Natural killer cell (primary cell): ENCODE measurements around the gene CUZD1. TPM values are rescaled to one million over a fixed set of nuclear protein-coding genes. Genes with fewer than 3 reads are reported as not detected.

ENCODE experiments used
- ATAC-seq, 3 donors: fragments of 150-1000 bp in 2 of 3; fragments of 200-7000 bp in 1 of 3; cut with Tn5 transposase; 1 replicate in 1 of 3; 2 replicates in 2 of 3; pipeline ENCODE4 v1.10.0; 2021; ENCODE audit warnings: mild to moderate bottlenecking in 2 of 3, moderate library complexity in 2 of 3
- DNase-seq, 2 donors: peaks; one replicate each; pipeline versions ENCODE4 v3.0.0 to v3.0.0-alpha.2; 2013 to 2021; ENCODE audit warnings: mixed read lengths in 1 of 2
- H3K27ac ChIP-seq: one replicate; pipeline ENCODE4 v1.5.1; 2013; ENCODE audit warnings: mild to moderate bottlenecking, low read length
- H3K27me3 ChIP-seq: one replicate; pipeline ENCODE4 v1.6.1; 2013; ENCODE audit warnings: low read length; ENCODE audit not compliant: control insufficient read depth, insufficient read depth
- H3K36me3 ChIP-seq: one replicate; pipeline ENCODE4 v1.6.1; 2013; ENCODE audit warnings: low read length; ENCODE audit not compliant: control insufficient read depth, insufficient read depth
- H3K4me1 ChIP-seq: one replicate; pipeline ENCODE4 v1.6.1; 2013; ENCODE audit warnings: low read length; ENCODE audit not compliant: control insufficient read depth, insufficient read depth
- H3K4me3 ChIP-seq: one replicate; pipeline ENCODE4 v1.5.1; 2013; ENCODE audit warnings: low read length
- H3K9me3 ChIP-seq: one replicate; pipeline ENCODE4 v1.6.1; 2013; ENCODE audit warnings: low read length; ENCODE audit not compliant: control insufficient read depth, insufficient read depth
- H3K27ac Mint-ChIP-seq, 2 donors: one replicate each; pipeline ENCODE4 v1.8.0; 2022; ENCODE audit warnings: mild to moderate bottlenecking in 2 of 2, mixed read lengths in 2 of 2, moderate library complexity in 1 of 2
- H3K27me3 Mint-ChIP-seq, 2 donors: one replicate each; pipeline ENCODE4 v1.8.0; 2022; ENCODE audit warnings: low read depth in 2 of 2, mixed read lengths in 2 of 2
- H3K36me3 Mint-ChIP-seq: one replicate; pipeline ENCODE4 v1.8.0; 2022; ENCODE audit warnings: mixed read lengths
- H3K4me1 Mint-ChIP-seq, 2 donors: one replicate each; pipeline ENCODE4 v1.8.0; 2022; ENCODE audit warnings: mixed read lengths in 2 of 2
- H3K4me3 Mint-ChIP-seq: one replicate; pipeline ENCODE4 v1.8.0; 2022; ENCODE audit warnings: mild to moderate bottlenecking, moderate library complexity, mixed read lengths
- H3K9me3 Mint-ChIP-seq, 2 donors: one replicate each; pipeline ENCODE4 v1.8.0; 2022; ENCODE audit warnings: mixed read lengths in 2 of 2
- CTCF ChIP-seq: fragments of 200-600 bp; IDR thresholded peaks from one replicate; pipeline ENCODE4 v1.8.0; 2022; ENCODE audit warnings: antibody characterized with exemption
- WGBS: methylation state at CpG from one replicate; pipeline ENCODE4 v1.1.7; 2013; ENCODE audit warnings: missing lambda C conversion rate; ENCODE audit not compliant: insufficient coverage; 5-methylcytosine and 5-hydroxymethylcytosine counted together
- intact Hi-C: fragments of 100-400 bp; cut with micrococcal nuclease; formaldehyde crosslinking; loops from one replicate; pipeline ENCODE4 v1.14.2; 2022
- total RNA-seq, 4 donors: library from RNA; stranded (reverse); fragments of 120-200 nt in 1 of 4; gene quantifications; one replicate each; pipeline versions ENCODE4 v1.2.3 to v1.2.4, GENCODE V29; 2013 to 2022

Gene CUZD1
- total RNA-seq: under 1 TPM; 0.61 to 0.78 (median 0.63) TPM
- 2.1 TPM for total RNA-seq (2013)

- Mint-ChIP-seq H3K4me3 (no peak within 1 kb of the TSS), H3K27me3 (no peaks in the 10 kb centered on the region), H3K4me1 (peaks cover 6% of the 10 kb centered on the region in 2 donors), H3K36me3 (peaks cover 10% of the 10 kb centered on the region), H3K27ac (no peak within 1 kb of the TSS), H3K9me3 (no peaks in the 10 kb centered on the region)
- H3K4me1 ChIP-seq: no peaks in the 10 kb centered on the region
- no peak within 1 kb of the TSS for H3K4me3 ChIP-seq
- H3K9me3 ChIP-seq: no peaks in the 10 kb centered on the region
- 93% methylated on average over 5 of the region's 5 CpGs for WGBS
- H3K27ac ChIP-seq: no peak within 1 kb of the TSS
- no peak for TF ChIP-seq CTCF
- H3K27me3 ChIP-seq: no peaks in the 10 kb centered on the region
- ATAC-seq (no peak), DNase-seq (no peak)
- peaks cover 6% of the 10 kb centered on the region for H3K36me3 ChIP-seq
- intact Hi-C loops: no loop called here
Measured at GRCh38 chr10:122845783-122846332, at the start of gene CUZD1. CUZD1 (minus strand) TSS chr10:122845857; CDS start chr10:122845843, 14 bp downstream.

GRCh38 chr10:122894261-122894944 lies 48.7 kb upstream of the CUZD1 start:
- Mint-ChIP-seq H3K36me3 (no peaks in the 10 kb centered on the region), H3K9me3 (no peaks in the 10 kb centered on the region), H3K27me3 (peaks cover 0 to 5% of the 10 kb centered on the region in 2 donors), H3K4me1 (no peaks in the 10 kb centered on the region), H3K4me3 (no peak overlapping the region), H3K27ac (no peak overlapping the region)
- DNase-seq: no peak
- WGBS: 90% methylated on average over 5 of the region's 5 CpGs
- Histone ChIP-seq H3K36me3 (no peaks in the 10 kb centered on the region), H3K4me3 (no peak overlapping the region), H3K4me1 (no peaks in the 10 kb centered on the region), H3K27me3 (no peaks in the 10 kb centered on the region), H3K27ac (no peak overlapping the region), H3K9me3 (no peaks in the 10 kb centered on the region)
- no peak for ATAC-seq
- TF ChIP-seq CTCF: no peak
- intact Hi-C loops: no loop called here

- ATAC-seq (no peak), DNase-seq (no peak)
- H3K4me1 ChIP-seq: peaks cover 8% of the 10 kb centered on the region
- no peak overlapping the region for H3K4me3 Mint-ChIP-seq
- H3K4me3 ChIP-seq: no peak overlapping the region
- H3K27me3 ChIP-seq: no peaks in the 10 kb centered on the region
- no peaks in the 10 kb centered on the region for H3K36me3 Mint-ChIP-seq
- H3K36me3 ChIP-seq: no peaks in the 10 kb centered on the region
- H3K9me3 ChIP-seq: no peaks in the 10 kb centered on the region
- no peak overlapping the region for H3K27ac ChIP-seq
- peaks cover 14 to 15% of the 10 kb centered on the region in 2 donors for H3K4me1 Mint-ChIP-seq
- intact Hi-C loops: no loop called here
- H3K27me3 Mint-ChIP-seq: no peaks in the 10 kb centered on the region
- H3K9me3 Mint-ChIP-seq: no peaks in the 10 kb centered on the region
- TF ChIP-seq CTCF: no peak
- 86% methylated on average over 1 of the region's 1 CpG for WGBS
- no peak overlapping the region for H3K27ac Mint-ChIP-seq
Measured at GRCh38 chr10:122884166-122884565, 38.5 kb upstream of the CUZD1 start.

GRCh38 chr10:122882766-122883165 lies 37.1 kb upstream of the CUZD1 start:
- no peak for DNase-seq
- Histone ChIP-seq H3K4me3 (no peak overlapping the region), H3K27ac (no peak overlapping the region), H3K27me3 (no peaks in the 10 kb centered on the region), H3K9me3 (no peaks in the 10 kb centered on the region), H3K4me1 (peaks cover 11% of the 10 kb centered on the region), H3K36me3 (no peaks in the 10 kb centered on the region)
- Mint-ChIP-seq H3K27me3 (no peaks in the 10 kb centered on the region), H3K9me3 (no peaks in the 10 kb centered on the region), H3K36me3 (no peaks in the 10 kb centered on the region), H3K4me3 (no peak overlapping the region), H3K4me1 (peaks cover 28 to 29% of the 10 kb centered on the region in 2 donors), H3K27ac (no peak overlapping the region)
- intact Hi-C loops: no loop called here
- TF ChIP-seq CTCF: no peak
- ATAC-seq: no peak
